NB4 (cell line): Measurements from ENCODE around the gene SYNE1.
A peak's percentile ranks its signal among the peaks of the same experiment; 100 is the strongest.
"Not testable (repeated sequence)": the region's sequence is repeated elsewhere in the genome, so short reads cannot be mapped to it uniquely, and the experiment has no call there.

Source experiments
- DNase-seq: peaks from one replicate; pipeline ENCODE4 v3.0.0; 2010; ENCODE audit warnings: low read depth
- H3K4me3 ChIP-seq: one replicate; pipeline ENCODE4 v1.5.1; 2011; ENCODE audit warnings: mild to moderate bottlenecking, low read depth, low read length, moderate library complexity
- MAX ChIP-seq: IDR thresholded peaks from 2 replicates; pipeline ENCODE4 v1.6.1; 2011; ENCODE audit warnings: low read depth, low read length
- MYC ChIP-seq: IDR thresholded peaks from 2 replicates; pipeline ENCODE4 v1.6.1; 2011; ENCODE audit warnings: low read depth, low read length
- POLR2A ChIP-seq: IDR thresholded peaks from 2 replicates; pipeline ENCODE4 v1.6.1; 2011; ENCODE audit warnings: mild to moderate bottlenecking; ENCODE audit not compliant: insufficient read length; ENCODE audit errors: extremely low read depth
- TF ChIP-seq, protein P1 (sequence below): IDR thresholded peaks from one replicate; pipeline ENCODE4 v1.5.1; 2012; ENCODE audit warnings: low read depth, low read length

SYNE1 gene

DNA sequence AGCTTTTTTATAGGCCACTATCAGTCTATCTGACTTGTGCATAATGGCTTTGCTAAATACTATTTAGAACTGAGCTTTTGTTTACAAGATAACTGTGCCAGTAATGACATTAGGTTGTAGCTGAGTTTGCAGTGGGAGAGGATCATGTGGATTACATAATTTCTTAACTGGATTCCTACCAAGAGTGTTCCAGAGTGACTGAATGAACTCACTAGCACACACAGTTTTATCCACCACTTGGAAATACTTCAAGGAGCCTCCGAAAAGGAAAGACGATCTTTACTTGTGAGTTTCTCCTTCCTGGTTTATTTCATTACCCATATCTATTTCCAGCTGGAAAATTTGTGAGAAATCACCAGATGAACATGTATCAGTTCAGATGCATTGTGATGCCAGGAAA is 10.9 kb upstream of the SYNE1 start:
- no peak for DNase-seq
- no peak overlapping the region for H3K4me3 ChIP-seq
- no peak for TF ChIP-seq MYC
- TF ChIP-seq, protein P1, sequence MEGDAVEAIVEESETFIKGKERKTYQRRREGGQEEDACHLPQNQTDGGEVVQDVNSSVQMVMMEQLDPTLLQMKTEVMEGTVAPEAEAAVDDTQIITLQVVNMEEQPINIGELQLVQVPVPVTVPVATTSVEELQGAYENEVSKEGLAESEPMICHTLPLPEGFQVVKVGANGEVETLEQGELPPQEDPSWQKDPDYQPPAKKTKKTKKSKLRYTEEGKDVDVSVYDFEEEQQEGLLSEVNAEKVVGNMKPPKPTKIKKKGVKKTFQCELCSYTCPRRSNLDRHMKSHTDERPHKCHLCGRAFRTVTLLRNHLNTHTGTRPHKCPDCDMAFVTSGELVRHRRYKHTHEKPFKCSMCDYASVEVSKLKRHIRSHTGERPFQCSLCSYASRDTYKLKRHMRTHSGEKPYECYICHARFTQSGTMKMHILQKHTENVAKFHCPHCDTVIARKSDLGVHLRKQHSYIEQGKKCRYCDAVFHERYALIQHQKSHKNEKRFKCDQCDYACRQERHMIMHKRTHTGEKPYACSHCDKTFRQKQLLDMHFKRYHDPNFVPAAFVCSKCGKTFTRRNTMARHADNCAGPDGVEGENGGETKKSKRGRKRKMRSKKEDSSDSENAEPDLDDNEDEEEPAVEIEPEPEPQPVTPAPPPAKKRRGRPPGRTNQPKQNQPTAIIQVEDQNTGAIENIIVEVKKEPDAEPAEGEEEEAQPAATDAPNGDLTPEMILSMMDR, result no peak
- TF ChIP-seq POLR2A, result no peak
- TF ChIP-seq MAX, result no peak

GRCh38 chr6:152646732-152647131 is 9.6 kb upstream of the SYNE1 start:
- not testable (repeated sequence) for H3K4me3 ChIP-seq, DNase-seq

- no peak overlapping the region for H3K4me3 ChIP-seq
- TF ChIP-seq, protein P1, result peak; percentile 47
- TF ChIP-seq MYC, result no peak
- DNase-seq, result peak; percentile 45
Measured at GRCh38 chr6:152642578-152643375, 5.6 kb upstream of the SYNE1 start.

DNA sequence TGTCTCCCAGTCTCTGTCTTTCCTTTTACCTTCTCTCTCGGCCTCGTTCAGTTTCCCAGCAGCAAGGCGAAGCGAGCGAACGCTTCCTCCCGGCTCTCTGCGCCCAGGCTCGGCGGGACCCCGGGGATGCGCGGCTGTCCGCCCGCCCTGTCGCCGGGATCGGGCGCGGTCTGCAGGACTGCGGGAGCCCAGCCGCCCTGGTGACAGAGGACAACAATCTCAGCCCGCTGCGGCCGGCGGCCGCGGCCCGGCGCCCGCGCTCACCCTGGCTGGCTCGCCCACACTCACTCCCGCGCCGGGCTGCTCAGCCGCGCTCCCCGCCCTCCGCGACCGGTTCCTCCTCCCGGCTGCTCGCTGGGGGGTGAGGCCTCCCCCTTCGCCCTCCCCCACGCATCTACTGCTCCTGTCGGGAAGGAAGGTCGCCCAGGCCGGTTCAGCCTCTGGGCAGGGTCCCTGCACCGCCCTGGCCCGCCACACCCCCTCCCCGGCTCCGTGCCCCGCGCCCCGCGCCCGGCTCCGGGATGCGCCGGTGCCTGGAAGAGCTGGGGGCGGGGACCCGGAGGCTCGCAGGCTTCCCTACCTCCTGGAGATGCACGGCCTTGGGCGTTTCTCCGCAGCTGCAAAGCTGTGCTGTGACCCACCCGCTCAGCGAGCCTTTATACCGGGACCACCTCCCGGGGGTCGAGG is 410 bp downstream of the SYNE1 start:
- TF ChIP-seq MYC (no peak), MAX (no peak), POLR2A (no peak)
- TF ChIP-seq, protein P1, result no peak
- H3K4me3 ChIP-seq, result no peak overlapping the region
- no peak for DNase-seq

DNA sequence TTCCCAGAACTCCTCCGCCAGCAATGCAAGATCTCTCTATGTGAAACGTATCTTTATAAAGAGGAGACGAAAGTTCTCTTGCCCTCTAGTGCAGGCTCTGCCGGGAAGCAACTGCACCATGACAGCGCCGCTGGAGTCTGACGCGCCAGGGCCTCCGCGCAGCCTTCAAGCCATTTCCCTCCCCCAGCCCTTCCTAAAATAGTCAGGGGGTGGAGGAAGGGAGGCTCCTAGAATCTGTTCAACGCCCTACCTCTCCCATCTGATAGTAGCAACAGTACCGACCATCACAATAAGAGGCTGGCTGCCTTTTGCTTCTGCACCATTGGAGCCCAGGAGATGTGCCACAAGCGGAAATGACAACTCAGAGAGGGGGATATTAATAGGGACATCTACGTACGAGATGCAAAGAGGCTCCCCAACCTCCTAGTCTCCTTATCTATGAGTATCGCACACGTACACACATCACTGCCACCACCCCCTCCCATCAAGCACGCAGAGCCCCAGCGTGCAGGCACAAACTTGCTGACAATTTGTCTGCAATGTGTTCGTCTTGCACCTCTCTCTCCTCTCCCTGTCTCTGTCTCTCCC is 1.0 kb downstream of the SYNE1 start:
- no peak overlapping the region for H3K4me3 ChIP-seq
- no peak for DNase-seq
- no peak for TF ChIP-seq MYC
- TF ChIP-seq, protein P1, result no peak
- TF ChIP-seq POLR2A, result no peak
- no peak for TF ChIP-seq MAX

DNA sequence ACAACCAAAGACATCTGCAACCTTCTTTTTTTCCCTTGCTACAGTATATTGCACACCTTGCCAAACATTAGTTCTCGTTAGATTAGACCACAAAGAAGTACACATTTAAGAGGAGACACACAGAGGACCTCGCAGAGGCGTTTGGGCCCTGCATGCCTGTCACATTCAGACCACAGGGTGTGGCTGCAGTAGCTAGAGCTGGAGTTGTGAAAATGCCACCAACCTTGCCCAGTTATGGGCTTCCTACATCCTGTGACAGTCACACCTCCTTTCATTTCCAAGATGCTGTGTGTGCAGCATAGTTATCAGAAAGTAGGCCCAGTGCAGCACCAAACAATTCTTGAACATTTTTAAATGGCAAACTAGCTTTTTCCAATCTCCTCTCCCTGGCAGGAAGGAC is 2.4 kb downstream of the SYNE1 start:
- DNase-seq, result no peak
- TF ChIP-seq, protein P1, result no peak
- TF ChIP-seq MAX, result no peak
- no peak for TF ChIP-seq POLR2A
- no peak for TF ChIP-seq MYC
- H3K4me3 ChIP-seq, result no peak overlapping the region
